ENCODE data around the gene SLC16A12. TPM values are rescaled to one million over a fixed set of nuclear protein-coding genes. Genes with fewer than 3 reads are reported as not detected.
"Not testable (repeated sequence)": the region's sequence is repeated elsewhere in the genome, so short reads cannot be mapped to it uniquely, and the experiment has no call there.

The SLC16A12 gene
- total and polyA plus RNA-seq, 5 donors from 2014 or later, result not detected

GRCh38 chr10:89450901-89451300 lies 84.5 kb downstream of the SLC16A12 start:
- Mint-ChIP-seq H3K27ac (no peak overlapping the region), H3K9me3 (peaks cover 0 to 6% (median 0%) of the 10 kb centered on the region in 7 donors), H3K4me1 (no peaks in the 10 kb centered on the region), H3K4me3 (no peak overlapping the region), H3K36me3 (no peaks in the 10 kb centered on the region), H3K27me3 (peaks cover 10% of the 10 kb centered on the region)
- DNase-seq, result no peak
- H3K27ac ChIP-seq (ENCODE audit: insufficient read depth, low read length, poor library complexity, severe bottlenecking), result no peak overlapping the region
- no peaks in the 10 kb centered on the region for H3K9me3 ChIP-seq (ENCODE audit: control insufficient read depth in 2 of 2, low read length in 2 of 2)
- H3K27me3 ChIP-seq (ENCODE audit: control insufficient read depth, insufficient read depth, low read length), result peaks cover 2% of the 10 kb centered on the region
- no peak overlapping the region for H3K4me3 ChIP-seq (ENCODE audit: low read depth, low read length)
- ATAC-seq (ENCODE audit: low read depth in 2 of 2), result no peak
- no peaks in the 10 kb centered on the region for H3K4me1 ChIP-seq (ENCODE audit: control insufficient read depth, insufficient read depth, low read length, poor library complexity, severe bottlenecking)
- no peaks in the 10 kb centered on the region for H3K36me3 ChIP-seq (ENCODE audit: control insufficient read depth, insufficient read depth, low read length)

- not testable (repeated sequence) for H3K36me3 Mint-ChIP-seq, H3K27ac Mint-ChIP-seq
Observed at GRCh38 chr10:89444819-89445218, 90.6 kb downstream of the SLC16A12 start.

GRCh38 chr10:89442289-89442688 lies 93.1 kb downstream of the SLC16A12 start:
- ATAC-seq (ENCODE audit: low read depth in 2 of 2) (no peak), DNase-seq (no peak)
- H3K9me3 Mint-ChIP-seq, result peaks cover 0 to 8% (median 1%) of the 10 kb centered on the region in 7 donors
- H3K4me1 ChIP-seq (ENCODE audit: control insufficient read depth, insufficient read depth, low read length, poor library complexity, severe bottlenecking), result no peaks in the 10 kb centered on the region
- H3K4me1 Mint-ChIP-seq, result no peaks in the 10 kb centered on the region
- no peak overlapping the region for H3K27ac Mint-ChIP-seq
- H3K4me3 ChIP-seq (ENCODE audit: low read depth, low read length), result no peak overlapping the region
- no peaks in the 10 kb centered on the region for H3K9me3 ChIP-seq (ENCODE audit: control insufficient read depth in 2 of 2, low read length in 2 of 2)
- peaks cover 20% of the 10 kb centered on the region for H3K27me3 Mint-ChIP-seq
- no peaks in the 10 kb centered on the region for H3K36me3 Mint-ChIP-seq
- H3K27me3 ChIP-seq (ENCODE audit: control insufficient read depth, insufficient read depth, low read length), result peaks cover 16% of the 10 kb centered on the region
- no peaks in the 10 kb centered on the region for H3K36me3 ChIP-seq (ENCODE audit: control insufficient read depth, insufficient read depth, low read length)
- H3K27ac ChIP-seq (ENCODE audit: insufficient read depth, low read length, poor library complexity, severe bottlenecking), result no peak overlapping the region
- no peak overlapping the region for H3K4me3 Mint-ChIP-seq

More at GRCh38 chr10:89444819-89445218, 90.6 kb downstream of the SLC16A12 start:
- not testable (repeated sequence) for H3K36me3 ChIP-seq (ENCODE audit: control insufficient read depth, insufficient read depth, low read length); H3K9me3 Mint-ChIP-seq; H3K4me1 ChIP-seq (ENCODE audit: control insufficient read depth, insufficient read depth, low read length, poor library complexity, severe bottlenecking); H3K4me3 Mint-ChIP-seq; H3K4me3 ChIP-seq (ENCODE audit: low read depth, low read length); H3K4me1 Mint-ChIP-seq; DNase-seq; ATAC-seq (ENCODE audit: low read depth in 2 of 2); H3K27me3 ChIP-seq (ENCODE audit: control insufficient read depth, insufficient read depth, low read length); H3K9me3 ChIP-seq (ENCODE audit: control insufficient read depth in 2 of 2, low read length in 2 of 2); H3K27ac ChIP-seq (ENCODE audit: insufficient read depth, low read length, poor library complexity, severe bottlenecking)
- peaks cover 21% of the 10 kb centered on the region for H3K27me3 Mint-ChIP-seq

- no peaks in the 10 kb centered on the region for H3K4me1 ChIP-seq (ENCODE audit: control insufficient read depth, insufficient read depth, low read length, poor library complexity, severe bottlenecking)
- Mint-ChIP-seq H3K4me1 (no peaks in the 10 kb centered on the region), H3K27me3 (peaks cover 38% of the 10 kb centered on the region), H3K9me3 (peaks cover 0 to 5% (median 0%) of the 10 kb centered on the region in 7 donors), H3K4me3 (no peak overlapping the region), H3K36me3 (no peaks in the 10 kb centered on the region), H3K27ac (no peak overlapping the region)
- no peak for DNase-seq
- no peaks in the 10 kb centered on the region for H3K36me3 ChIP-seq (ENCODE audit: control insufficient read depth, insufficient read depth, low read length)
- peaks cover 27% of the 10 kb centered on the region for H3K27me3 ChIP-seq (ENCODE audit: control insufficient read depth, insufficient read depth, low read length)
- no peak overlapping the region for H3K27ac ChIP-seq (ENCODE audit: insufficient read depth, low read length, poor library complexity, severe bottlenecking)
- no peaks in the 10 kb centered on the region for H3K9me3 ChIP-seq (ENCODE audit: control insufficient read depth in 2 of 2, low read length in 2 of 2)
- no peak overlapping the region for H3K4me3 ChIP-seq (ENCODE audit: low read depth, low read length)
- no peak for ATAC-seq (ENCODE audit: low read depth in 2 of 2)
Observed at GRCh38 chr10:89440226-89441009, 95.0 kb downstream of the SLC16A12 start.

- no peak overlapping the region for H3K4me3 ChIP-seq (ENCODE audit: low read depth, low read length)
- Mint-ChIP-seq H3K27me3 (peaks cover 48% of the 10 kb centered on the region), H3K36me3 (no peaks in the 10 kb centered on the region)
Observed at GRCh38 chr10:89438525-89438924, 96.9 kb downstream of the SLC16A12 start.

GRCh38 chr10:89431977-89432376 lies 103.4 kb downstream of the SLC16A12 start:
- DNase-seq (no peak), ATAC-seq (ENCODE audit: low read depth in 2 of 2) (no peak)
- Mint-ChIP-seq H3K4me3 (no peak overlapping the region), H3K4me1 (no peaks in the 10 kb centered on the region), H3K27me3 (peaks cover 59% of the 10 kb centered on the region), H3K9me3 (no peaks in the 10 kb centered on the region), H3K36me3 (no peaks in the 10 kb centered on the region), H3K27ac (no peak overlapping the region)
- no peaks in the 10 kb centered on the region for H3K36me3 ChIP-seq (ENCODE audit: control insufficient read depth, insufficient read depth, low read length)
- H3K9me3 ChIP-seq (ENCODE audit: control insufficient read depth in 2 of 2, low read length in 2 of 2), result no peaks in the 10 kb centered on the region
- no peak overlapping the region for H3K4me3 ChIP-seq (ENCODE audit: low read depth, low read length)
- H3K27ac ChIP-seq (ENCODE audit: insufficient read depth, low read length, poor library complexity, severe bottlenecking), result no peak overlapping the region
- H3K27me3 ChIP-seq (ENCODE audit: control insufficient read depth, insufficient read depth, low read length), result peaks cover 27% of the 10 kb centered on the region
- H3K4me1 ChIP-seq (ENCODE audit: control insufficient read depth, insufficient read depth, low read length, poor library complexity, severe bottlenecking), result no peaks in the 10 kb centered on the region

More at GRCh38 chr10:89438525-89438924, 96.9 kb downstream of the SLC16A12 start:
- Histone ChIP-seq H3K27me3 (ENCODE audit: control insufficient read depth, insufficient read depth, low read length) (peaks cover 32% of the 10 kb centered on the region), H3K9me3 (ENCODE audit: control insufficient read depth in 2 of 2, low read length in 2 of 2) (no peaks in the 10 kb centered on the region), H3K27ac (ENCODE audit: insufficient read depth, low read length, poor library complexity, severe bottlenecking) (no peak overlapping the region), H3K4me1 (ENCODE audit: control insufficient read depth, insufficient read depth, low read length, poor library complexity, severe bottlenecking) (no peaks in the 10 kb centered on the region), H3K36me3 (ENCODE audit: control insufficient read depth, insufficient read depth, low read length) (no peaks in the 10 kb centered on the region)
- Mint-ChIP-seq H3K4me3 (no peak overlapping the region), H3K27ac (no peak overlapping the region), H3K9me3 (peaks cover 0 to 1% (median 0%) of the 10 kb centered on the region in 7 donors), H3K4me1 (no peaks in the 10 kb centered on the region)
- DNase-seq (no peak), ATAC-seq (ENCODE audit: low read depth in 2 of 2) (no peak)

GRCh38 chr10:89428877-89429276 lies 106.5 kb downstream of the SLC16A12 start:
- Mint-ChIP-seq H3K4me1 (peaks cover 0 to 2% (median 0%) of the 10 kb centered on the region in 4 donors), H3K27me3 (peaks cover 36% of the 10 kb centered on the region), H3K9me3 (no peaks in the 10 kb centered on the region), H3K4me3 (no peak overlapping the region), H3K36me3 (no peaks in the 10 kb centered on the region), H3K27ac (no peak overlapping the region)
- Histone ChIP-seq H3K4me1 (ENCODE audit: control insufficient read depth, insufficient read depth, low read length, poor library complexity, severe bottlenecking) (no peaks in the 10 kb centered on the region), H3K27me3 (ENCODE audit: control insufficient read depth, insufficient read depth, low read length) (peaks cover 13% of the 10 kb centered on the region), H3K36me3 (ENCODE audit: control insufficient read depth, insufficient read depth, low read length) (no peaks in the 10 kb centered on the region), H3K4me3 (ENCODE audit: low read depth, low read length) (no peak overlapping the region), H3K27ac (ENCODE audit: insufficient read depth, low read length, poor library complexity, severe bottlenecking) (no peak overlapping the region), H3K9me3 (ENCODE audit: control insufficient read depth in 2 of 2, low read length in 2 of 2) (no peaks in the 10 kb centered on the region)
- DNase-seq, result no peak
- ATAC-seq (ENCODE audit: low read depth in 2 of 2), result no peak

GRCh38 chr10:89427629-89428028 lies 107.8 kb downstream of the SLC16A12 start:
- Histone ChIP-seq H3K9me3 (ENCODE audit: control insufficient read depth in 2 of 2, low read length in 2 of 2) (no peaks in the 10 kb centered on the region), H3K27me3 (ENCODE audit: control insufficient read depth, insufficient read depth, low read length) (peaks cover 7% of the 10 kb centered on the region), H3K4me1 (ENCODE audit: control insufficient read depth, insufficient read depth, low read length, poor library complexity, severe bottlenecking) (no peaks in the 10 kb centered on the region), H3K36me3 (ENCODE audit: control insufficient read depth, insufficient read depth, low read length) (no peaks in the 10 kb centered on the region), H3K27ac (ENCODE audit: insufficient read depth, low read length, poor library complexity, severe bottlenecking) (no peak overlapping the region), H3K4me3 (ENCODE audit: low read depth, low read length) (no peak overlapping the region)
- ATAC-seq (ENCODE audit: low read depth in 2 of 2), result no peak
- Mint-ChIP-seq H3K27ac (no peak overlapping the region), H3K27me3 (peaks cover 32% of the 10 kb centered on the region), H3K4me1 (peaks cover 0 to 5% (median 4%) of the 10 kb centered on the region in 4 donors), H3K36me3 (no peaks in the 10 kb centered on the region), H3K4me3 (no peak overlapping the region), H3K9me3 (no peaks in the 10 kb centered on the region)
- no peak for DNase-seq

All from CD4-positive, CD25-positive, alpha-beta regulatory T cell (primary cell).